ENCODE data around the gene MS4A10.
"Not testable (repeated sequence)": the region's sequence is repeated elsewhere in the genome, so short reads cannot be mapped to it uniquely, and the experiment has no call there.

The MS4A10 gene

DNA sequence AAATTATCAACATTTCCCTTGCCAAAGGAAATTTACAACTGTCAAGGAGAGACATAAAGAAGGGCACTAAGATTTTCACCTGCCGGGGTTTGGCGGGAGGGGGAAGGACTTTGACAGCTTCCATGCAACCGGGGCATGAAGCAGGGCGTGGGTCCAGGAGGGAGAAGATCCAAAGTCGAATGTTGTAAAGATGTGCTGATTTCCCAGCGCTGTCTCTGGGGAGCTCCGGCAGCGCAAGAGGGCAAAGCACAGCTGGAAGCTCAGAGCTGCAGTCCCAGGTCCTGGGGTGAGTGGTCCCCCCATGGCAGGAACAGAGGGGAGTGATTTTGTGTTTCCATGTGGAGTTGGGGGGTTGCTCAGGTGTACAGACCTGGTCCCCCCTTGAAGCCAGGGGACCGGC is at the start of gene MS4A10:
Gene MS4A10, plus strand, starts transcription at position 198 of the 400 bp plus-strand sequence. CDS start 5,003 bp downstream, outside the sequence.
- DNase-seq: no peak

DNA sequence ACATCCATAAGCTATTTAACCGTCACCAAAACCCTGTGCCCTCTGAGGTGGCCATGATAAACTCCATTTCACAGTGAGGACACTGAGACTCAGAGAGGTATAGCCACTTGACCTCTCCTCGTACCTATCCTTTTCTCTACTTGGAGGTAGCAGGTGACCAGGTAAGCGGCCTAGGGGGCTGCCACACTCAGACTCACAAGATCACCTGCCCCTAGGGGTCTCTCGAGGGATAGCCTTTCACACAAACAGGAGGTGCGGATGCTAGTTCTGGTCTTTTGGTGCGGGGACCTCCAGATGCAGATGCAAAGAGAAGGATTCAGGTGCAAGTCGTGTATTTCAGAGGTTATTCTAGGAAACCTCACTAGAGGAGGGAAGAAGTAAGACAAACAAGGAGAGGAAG is 46.0 kb upstream of the MS4A10 start:
- no peak for DNase-seq

DNA sequence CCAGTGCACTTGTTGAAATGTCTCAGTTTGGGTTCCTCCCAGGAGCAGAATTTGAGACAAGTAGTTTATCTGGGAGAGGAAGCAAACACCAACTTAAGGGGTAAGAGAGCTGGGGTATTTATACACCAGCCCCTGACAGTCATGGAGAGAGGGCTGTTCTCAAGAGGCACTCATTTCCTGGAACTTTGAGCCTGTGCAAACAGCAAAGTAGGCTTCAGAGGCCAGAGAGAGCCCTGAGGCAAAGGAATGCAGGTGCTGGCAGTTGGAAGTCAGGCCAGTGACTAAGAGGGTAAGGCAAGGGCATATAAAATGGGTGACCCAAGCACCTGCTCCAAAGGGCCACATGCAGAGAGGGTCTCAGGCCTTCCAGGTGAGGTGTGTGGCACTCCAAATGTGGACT is 44.6 kb upstream of the MS4A10 start:
- DNase-seq: no peak

DNA sequence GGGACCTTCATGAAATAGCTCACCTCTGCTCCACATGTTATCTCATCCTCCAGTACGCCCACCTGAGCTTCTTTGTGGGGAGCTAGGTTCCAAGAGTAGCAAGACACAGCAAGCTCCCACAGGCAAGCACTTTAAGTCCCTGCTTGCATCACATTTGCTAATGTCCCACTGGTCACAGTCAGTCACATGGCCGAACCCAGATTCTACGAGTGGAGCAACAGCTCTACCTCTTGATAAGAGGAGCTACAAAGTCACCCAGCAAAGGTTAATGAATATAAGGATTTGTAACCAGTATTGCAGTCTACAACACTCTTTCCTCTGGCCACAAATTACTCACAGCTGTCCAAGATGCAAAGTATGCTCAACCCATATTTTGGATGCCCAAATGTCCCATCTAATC is 43.7 kb upstream of the MS4A10 start:
- no peak for DNase-seq

DNA sequence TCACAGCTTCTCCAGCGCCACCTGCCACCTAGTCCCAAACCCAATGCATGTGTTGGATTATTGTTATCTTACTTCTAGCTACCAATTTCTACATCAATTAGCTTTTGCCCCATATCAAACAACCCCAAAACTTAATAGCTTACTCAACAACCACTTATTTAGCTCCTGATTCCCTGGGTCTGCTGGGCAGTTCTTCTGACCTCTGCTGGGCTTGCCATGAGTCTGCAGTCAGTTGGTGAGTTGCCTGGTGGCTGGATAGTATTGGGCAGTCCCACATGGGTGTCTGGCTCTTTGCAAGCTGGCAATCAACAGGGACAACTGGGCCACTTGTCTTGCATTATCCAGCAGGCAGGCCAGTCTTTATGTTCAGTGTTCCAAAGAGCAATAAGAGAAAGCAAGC is 42.1 kb upstream of the MS4A10 start:
- DNase-seq: no peak

DNA sequence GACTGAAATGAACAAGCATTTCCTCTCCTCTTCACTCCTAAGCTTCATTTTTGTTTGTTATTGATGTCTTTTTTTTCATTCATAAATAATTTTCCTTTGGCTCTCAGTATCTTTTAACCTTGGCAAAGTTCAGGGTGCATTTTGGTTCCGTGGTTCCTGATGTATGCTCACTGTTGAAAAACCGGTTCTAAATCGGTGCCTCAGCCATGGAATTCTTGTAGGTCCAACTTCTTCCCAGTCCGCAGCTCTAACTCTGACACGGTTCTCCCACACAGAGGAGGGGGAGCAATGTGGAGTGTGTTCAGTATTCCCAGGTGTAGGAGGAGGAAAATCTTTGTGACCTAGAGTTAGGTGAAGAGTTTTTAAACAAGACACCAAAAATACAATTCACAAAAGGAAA is 41.0 kb upstream of the MS4A10 start:
- no peak for DNase-seq

DNA sequence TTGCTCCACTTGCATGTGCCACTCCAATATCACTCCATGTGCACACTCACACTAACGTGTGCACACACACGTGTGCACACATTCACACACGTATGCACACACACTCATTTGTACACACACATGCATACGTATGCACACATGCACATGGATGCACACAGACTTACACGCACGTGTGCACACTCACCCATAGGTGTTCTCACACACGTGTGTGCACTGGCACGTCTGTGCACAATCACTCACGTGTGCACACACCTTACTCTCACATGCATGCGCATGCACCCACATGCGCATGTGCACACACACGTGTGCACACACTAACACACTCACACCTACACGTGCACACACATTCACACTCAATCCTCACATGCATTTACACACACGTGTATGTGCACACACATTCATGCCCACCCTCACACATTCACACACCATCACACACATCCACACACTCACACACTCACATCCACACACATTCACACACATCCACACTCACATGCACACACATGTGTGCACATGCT is 37.7 kb upstream of the MS4A10 start:
- no peak for DNase-seq

DNA sequence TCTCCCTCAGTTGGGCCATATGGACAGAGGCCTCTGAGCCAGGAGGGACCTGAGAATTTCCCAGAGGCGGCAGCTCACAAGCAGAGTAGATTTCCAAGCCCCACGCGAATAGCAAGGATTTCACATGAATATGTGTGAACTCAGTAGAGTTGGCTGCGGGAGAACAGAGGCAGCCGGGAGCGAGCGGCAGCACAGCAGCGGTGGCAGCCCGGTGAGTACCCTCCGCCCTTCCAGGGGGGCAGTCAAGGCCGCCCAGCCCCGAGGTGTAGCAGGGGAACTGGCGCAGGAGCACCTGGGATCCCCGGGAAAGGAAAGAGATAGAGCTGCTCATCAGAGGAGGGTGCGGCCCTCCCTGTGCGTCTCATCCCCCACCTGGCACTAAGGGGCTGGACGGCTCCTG is 36.9 kb upstream of the MS4A10 start:
- DNase-seq: no peak

DNA sequence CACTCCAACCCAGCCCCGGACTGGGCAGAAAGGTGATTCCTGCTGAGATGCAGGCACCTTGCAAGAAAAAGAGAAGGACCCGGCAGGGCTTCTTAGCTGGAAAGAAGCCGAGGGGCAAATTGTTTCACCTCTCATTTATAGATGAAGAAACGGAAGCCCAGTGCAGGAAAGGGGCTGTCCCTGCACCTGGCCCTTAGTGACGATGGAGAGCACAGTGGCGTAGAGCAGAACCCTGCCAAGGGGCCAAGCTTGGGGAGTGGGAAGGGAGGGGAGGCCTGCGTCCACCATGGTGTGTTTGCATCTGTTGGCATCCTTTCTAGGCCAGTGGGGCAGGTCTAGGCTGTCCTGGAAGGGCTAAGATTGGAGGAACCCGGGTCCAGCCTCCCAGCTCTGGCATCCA is 36.3 kb upstream of the MS4A10 start:
- DNase-seq: no peak

DNA sequence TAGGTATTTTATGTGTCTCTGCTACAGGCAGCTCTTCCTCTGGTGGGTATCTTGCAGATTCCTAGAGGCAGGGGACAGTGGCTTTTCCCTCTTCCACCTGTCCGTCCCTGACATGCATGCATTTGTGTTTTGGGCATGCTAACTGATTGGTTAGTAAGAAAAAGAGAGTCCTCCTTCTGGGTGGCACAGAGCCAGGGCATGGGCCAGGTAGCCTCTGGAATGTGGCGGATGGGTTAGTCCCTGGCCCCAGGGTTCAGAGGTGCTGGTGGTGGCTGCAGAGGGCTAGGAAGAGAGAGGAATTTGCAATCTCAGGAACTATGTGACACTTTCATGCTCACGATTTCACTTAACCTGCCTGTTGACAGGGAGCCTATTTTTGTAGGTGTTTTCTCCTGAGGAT is 34.2 kb upstream of the MS4A10 start:
- DNase-seq: no peak

DNA sequence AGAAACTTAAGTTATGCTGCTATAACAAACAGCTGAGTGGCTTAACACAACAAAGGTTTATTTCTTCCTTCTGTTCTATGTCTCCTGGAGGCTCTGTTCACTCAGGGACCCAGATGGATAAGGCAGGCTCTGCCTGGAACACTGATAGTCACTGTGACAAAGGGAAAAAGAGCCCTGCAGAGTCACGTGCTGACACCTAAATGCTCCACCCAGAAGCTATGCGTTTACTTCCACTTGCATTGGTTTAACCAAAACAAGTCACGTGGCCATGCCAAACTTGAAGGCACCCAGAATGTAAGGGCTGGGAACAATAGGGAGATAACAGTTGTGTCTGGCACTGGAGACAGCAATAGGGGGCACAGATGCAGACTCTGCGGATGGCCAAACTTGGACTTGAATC is 31.8 kb upstream of the MS4A10 start:
- DNase-seq: no peak

DNA sequence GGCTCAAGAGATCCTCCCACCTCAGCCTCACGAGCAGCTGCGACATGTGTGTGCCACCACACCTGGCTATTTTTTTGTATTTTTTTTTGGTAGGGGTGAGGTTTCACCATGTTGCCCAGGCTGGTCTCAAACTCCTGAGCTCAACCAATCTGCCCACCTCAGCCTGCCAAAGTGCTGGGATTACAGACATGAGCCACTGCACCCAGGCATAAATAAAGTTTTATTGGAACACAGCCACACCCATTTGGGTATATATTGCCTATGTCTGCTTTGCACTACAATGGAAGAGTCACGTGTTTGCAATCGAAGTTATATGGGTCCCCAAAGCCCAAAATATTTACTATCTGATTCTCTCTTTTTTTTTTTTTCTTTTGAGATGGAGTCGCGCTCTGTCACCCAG is 30.2 kb upstream of the MS4A10 start:
- DNase-seq: no peak

DNA sequence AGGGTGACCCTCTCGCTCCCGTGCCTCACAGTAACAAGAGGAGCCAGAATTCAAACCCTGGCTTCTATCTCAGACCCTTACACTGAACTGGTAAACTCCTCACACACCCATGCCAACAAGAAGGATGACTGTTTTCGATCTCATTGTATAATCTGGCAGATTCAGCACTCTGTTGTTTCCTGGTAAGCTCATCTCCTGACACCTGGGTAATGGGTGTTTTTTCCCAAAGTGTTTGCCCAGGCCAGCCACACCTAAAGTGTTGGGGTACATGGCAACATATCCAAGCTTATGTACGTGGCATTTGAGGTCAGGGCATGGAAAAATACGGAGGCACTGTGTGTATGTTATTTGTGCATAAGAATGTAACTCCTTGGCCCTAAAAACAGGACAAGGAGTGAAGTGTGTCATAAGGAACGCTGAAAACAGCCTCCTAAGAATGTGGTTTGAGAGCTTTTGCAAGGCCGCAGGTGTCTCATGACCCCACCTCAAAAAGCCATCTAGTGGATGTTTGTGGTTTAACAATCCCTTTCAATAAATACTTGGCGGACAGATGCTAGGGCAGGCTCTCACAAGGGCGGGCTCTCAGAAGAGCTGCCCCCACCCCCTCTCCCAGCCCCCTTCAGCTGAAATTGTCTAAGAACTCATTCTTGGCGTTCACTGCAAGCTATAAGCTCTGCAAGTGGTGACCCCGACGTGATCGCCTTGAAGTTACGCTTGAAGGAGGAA is 28.7 kb upstream of the MS4A10 start, which contains the start of gene MS4A15:
Gene MS4A15, plus strand, starts transcription at position 561 of the 726 bp plus-strand sequence. CDS start 6,867 bp downstream, outside the sequence.
- peak; percentile 25 for DNase-seq

DNA sequence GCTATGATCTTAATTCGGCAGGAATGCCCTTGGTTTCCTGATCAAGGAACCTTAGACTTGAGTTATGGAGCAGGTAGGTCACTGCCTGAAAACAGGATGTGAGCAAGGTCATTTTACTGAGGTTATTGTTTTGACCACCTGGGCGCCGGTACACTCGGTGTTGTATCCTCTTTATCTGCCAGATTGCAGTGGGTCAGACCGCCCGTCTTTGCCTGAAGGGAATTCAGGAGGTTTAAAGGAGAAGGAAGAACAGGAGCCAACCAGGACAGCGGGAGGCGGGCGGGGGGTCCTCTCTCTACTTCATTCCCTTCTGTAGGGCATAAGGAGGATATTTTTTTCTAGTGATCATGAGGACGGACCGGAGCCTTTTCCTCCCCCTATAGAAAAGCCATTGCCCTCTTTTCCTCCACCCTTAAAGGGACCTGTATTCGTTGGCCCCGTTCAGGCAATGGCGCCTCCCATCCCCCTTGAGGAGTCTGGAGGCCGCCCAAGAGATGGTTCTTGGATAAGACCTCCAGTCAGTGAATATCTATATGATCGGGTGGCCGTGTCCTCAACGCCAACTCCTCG is 27.8 kb upstream of the MS4A10 start:
- DNase-seq: no peak

DNA sequence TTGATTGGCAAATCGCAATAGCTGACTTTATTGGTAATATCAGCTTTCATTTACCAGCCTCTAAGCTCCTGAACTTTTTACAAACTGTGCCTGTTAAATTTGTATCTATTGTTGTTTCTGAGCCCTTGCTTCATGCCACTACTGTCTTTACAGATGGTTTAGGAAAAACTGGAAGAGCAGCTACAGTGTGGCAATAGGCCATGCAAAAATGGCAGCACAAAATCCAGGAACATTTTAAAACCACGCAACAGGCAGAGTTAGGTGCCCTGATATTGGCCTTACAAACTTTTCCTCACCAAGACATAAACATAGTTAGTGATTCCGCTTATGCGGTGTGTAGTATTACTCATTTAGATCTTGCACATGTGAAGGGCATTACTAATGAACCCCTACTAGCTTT is 26.5 kb upstream of the MS4A10 start:
- not testable (repeated sequence) for DNase-seq

DNA sequence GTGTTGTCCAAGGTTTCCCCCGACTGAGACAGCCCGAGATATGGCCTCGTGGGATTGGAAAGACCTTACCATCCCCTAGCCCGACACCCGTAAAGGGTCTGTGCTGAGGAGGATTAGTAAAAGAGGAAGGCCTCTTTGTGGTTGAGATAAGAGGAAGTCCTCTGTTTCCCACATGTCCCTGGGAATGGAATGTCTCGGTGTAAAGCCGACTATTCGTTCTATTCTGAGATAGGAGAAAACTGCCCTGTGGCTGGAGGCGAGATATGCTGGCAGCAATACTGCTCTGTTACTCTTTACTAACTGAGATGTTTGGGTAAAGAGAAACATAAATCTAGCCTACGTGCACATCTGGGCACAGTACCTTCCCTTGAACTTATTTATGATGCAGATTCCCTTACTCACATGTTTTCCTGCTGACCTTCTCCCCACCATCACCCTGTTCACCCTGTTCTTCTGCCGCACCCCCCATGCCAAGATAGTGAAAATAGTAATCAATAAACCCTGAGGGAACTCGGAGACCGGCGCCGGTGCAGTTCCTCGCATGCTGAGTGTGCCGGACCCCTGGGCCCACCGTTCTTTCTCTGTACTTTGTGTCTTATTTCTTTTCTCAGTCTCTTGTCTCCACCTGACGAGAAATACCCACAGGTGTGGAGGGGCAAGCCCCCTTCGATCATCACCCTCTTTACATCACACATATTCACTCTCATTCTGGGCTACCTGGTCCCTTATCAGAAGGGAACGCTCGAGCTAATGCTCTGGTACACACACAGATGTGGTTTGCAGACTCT is 25.5 kb upstream of the MS4A10 start:
- DNase-seq: not testable (repeated sequence)

DNA sequence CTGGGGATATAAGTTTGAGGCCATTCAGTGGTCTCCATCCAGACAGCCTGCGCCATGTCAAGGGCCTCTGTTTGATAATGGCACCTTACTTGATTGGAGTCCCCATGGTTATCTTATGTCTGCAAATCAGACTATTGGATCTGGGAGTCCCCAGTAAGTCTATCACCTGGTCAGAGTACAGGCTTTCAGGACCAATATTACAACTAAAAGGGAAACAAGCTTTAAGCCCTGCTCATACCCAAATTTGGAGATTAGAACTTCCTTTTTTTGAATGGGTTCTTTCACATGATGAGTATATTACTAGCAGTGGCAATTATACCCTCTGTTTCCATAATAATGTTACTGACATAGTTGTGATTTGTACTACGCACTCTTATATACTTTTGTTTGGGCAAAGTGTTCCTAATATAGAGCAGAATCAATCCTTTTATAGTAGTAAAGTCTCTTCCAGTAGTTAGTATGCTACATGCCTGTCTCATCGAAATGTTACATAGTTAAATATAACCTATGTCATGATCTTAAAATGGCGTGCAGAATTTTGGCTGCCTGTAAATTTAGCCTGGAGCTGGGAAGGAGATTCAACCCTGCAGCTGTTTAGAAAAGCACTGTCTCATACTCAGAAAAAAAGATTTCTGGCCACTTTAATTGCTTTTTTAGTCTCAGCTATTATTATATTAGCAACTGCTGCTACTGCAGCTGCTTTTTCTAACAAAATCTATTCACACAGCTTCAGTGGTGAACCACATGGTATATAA is 23.5 kb upstream of the MS4A10 start:
- peak; percentile 55 for DNase-seq

DNA sequence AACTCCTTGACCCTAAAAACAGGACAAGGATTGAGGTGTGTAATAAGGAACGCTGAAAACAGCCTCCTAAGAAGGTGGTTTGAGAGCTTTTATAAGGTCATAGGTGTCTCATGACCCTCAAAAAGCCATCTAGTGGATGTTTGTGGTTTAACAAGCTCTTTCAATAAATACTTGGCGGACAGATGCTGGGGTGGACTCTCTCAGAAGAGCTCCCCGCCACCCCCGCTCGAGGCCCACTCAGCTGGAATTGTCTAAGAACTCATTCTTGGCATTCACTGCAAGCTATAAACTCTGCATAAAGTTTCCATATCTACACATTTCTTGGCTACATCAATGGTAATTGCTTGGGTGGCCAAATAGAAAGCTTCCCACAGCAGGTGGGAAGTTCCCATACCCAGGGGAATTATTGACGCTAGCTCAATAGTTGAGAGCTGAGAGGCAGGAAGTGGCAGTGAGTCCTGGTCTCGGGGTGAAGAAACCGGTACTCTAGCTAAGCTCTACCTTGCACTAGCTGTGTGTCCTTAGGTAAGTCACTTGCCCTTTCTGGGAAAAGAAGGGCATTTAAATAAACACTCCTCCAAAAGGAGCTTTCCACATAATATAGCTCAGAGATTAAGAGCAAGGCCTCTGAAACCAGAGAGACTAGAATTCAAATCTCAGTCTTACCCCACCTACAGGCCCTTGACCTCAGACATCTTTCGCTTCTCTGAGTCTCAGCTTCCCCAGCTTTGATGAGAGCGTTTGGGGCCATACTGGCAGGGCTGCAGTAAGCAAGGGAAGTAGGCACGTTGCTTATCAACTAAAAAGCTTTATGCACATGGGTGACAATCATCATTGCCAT is 22.1 kb upstream of the MS4A10 start:
- peak; percentile 82 for DNase-seq

DNA sequence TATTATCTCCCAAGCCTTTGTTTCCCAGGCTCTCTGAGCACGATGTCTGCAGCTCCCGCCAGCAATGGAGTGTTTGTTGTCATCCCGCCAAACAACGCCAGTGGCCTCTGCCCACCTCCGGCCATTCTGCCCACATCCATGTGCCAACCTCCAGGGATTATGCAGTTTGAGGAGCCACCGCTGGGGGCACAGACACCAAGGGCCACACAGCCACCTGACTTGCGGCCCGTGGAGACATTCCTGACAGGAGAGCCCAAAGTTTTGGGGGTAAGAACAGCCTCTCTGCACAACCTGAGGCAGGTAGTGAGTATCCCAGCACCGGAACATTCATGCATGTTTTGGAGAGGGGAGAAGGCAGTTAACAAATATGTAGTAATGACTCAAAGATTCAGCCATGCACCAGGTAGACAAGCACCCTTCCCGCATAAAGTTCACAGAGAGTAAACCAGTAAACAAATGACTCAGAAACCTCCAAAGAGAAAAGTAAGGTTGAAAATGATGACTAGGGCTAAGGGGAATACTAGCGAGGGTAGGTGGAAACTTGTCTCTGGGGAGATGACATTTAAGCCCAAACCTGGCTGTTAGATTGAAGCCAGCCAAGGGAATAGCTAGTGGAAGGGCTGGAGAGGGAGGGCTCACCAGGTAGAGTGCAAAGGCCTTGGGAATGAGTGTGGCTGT is 21.3 kb upstream of the MS4A10 start:
- DNase-seq: peak; percentile 78

DNA sequence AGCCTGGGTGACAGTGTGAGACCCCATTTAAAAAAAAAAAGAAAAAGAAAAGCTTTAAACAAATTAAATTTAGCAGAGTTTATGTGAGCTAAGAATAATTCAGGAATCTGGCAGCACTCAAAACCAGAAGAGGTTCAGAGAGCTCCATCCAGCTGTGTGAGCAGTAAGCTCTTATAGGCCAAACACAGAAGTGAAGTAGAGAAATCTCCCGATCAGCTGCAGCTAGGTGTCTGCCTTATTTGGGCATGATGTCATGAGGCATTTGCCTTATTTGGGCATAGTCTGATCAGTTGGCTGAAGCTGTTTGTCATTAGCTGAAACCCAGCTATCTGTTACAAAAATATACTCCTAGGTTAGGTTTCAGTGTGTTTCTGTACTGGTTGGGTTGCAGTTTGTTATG is 20.3 kb upstream of the MS4A10 start:
- DNase-seq: no peak

DNA sequence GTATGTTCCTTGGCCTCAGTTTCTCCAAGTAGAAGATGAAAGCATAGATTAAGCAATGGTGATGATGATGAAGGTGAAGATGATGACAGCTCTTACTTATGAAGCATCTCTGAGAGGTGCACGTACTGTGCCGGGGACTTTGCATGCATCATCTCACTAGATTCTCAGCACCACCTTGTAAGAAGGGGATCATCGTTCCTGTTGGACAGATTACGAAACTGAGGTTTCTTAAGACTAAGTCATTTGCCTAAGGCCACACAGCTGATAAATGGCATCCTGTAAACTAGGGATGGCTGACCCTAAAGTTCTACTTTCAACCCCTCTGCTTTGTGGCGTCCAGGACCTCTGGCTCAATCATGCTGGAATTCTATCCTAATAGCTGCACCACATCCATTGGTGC is 19.8 kb upstream of the MS4A10 start:
- DNase-seq: no peak

All from NCI-H1092 treated with DMSO at 0.1 percent for 48 hours (cell line).